Skeletal muscle tissue (tissue), 4 donors: Measurements from ENCODE around the gene CLIP3. TPM values are rescaled to one million over a fixed set of nuclear protein-coding genes. Genes with fewer than 3 reads are reported as not detected.

Experiments
- H3K27ac ChIP-seq: one replicate; pipeline ENCODE4 v1.7.0; 2013; ENCODE audit warnings: mild to moderate bottlenecking, low read depth, low read length, inconsistent platforms
- H3K27me3 ChIP-seq, 3 donors: one replicate each; pipeline ENCODE4 v1.7.0; 2013; ENCODE audit warnings: low read length in 3 of 3; ENCODE audit not compliant: control insufficient read depth in 3 of 3, insufficient read depth in 3 of 3
- H3K36me3 ChIP-seq, 3 donors: one replicate each; pipeline ENCODE4 v1.7.0; 2013; ENCODE audit warnings: low read length in 3 of 3; ENCODE audit not compliant: control insufficient read depth in 3 of 3, insufficient read depth in 3 of 3
- H3K4me1 ChIP-seq, 3 donors: one replicate each; pipeline ENCODE4 v1.7.0; 2013; ENCODE audit warnings: low read length in 3 of 3, mild to moderate bottlenecking in 3 of 3; ENCODE audit not compliant: control insufficient read depth in 3 of 3, insufficient read depth in 3 of 3
- H3K4me3 ChIP-seq, 3 donors: one replicate each; pipeline ENCODE4 v1.7.0; 2013; ENCODE audit warnings: low read length in 3 of 3
- H3K9ac ChIP-seq, 3 donors: one replicate each; pipeline ENCODE4 v1.7.0; 2013; ENCODE audit warnings: low read length in 3 of 3, mild to moderate bottlenecking in 3 of 3, moderate library complexity in 2 of 3, low read depth in 1 of 3
- H3K9me3 ChIP-seq, 3 donors: one replicate each; pipeline ENCODE4 v1.7.0; 2013; ENCODE audit warnings: low read length in 3 of 3; ENCODE audit not compliant: control insufficient read depth in 3 of 3
- total RNA-seq: library from RNA; depleted of rRNA; stranded (reverse); fragments of >200 nt; gene quantifications from one replicate; pipeline ENCODE4 v1.2.3, GENCODE V29; 2014
- donor health status: Osteomylitis.

The CLIP3 gene
- total RNA-seq, 1 donor from 2014 or later, result 1.0 TPM

DNA sequence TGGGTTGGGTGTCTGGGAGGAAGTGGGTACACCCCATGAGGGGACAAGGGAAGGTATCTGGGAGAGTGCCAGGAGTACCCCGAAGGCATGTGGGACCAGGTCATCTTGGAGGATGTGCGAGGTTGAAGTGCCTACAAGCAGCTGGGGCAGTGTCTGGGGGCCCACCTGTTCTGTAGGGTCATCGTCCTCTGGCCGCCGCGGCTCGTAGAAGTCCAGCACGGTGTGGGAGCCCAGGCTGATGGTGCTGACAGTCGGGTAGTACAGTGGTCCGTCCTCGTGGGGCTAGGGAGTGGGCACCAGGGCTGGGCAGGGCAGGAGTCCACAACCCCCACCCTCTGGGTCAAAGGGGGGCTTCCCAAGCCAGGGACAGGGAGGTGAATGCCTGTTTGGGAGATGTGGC, 22.3 kb downstream of the CLIP3 start:
- H3K27me3 ChIP-seq, result peaks cover 0 to 12% (median 10%) of the 10 kb centered on the region in 3 donors
- H3K9ac ChIP-seq, result no peak overlapping the region

DNA sequence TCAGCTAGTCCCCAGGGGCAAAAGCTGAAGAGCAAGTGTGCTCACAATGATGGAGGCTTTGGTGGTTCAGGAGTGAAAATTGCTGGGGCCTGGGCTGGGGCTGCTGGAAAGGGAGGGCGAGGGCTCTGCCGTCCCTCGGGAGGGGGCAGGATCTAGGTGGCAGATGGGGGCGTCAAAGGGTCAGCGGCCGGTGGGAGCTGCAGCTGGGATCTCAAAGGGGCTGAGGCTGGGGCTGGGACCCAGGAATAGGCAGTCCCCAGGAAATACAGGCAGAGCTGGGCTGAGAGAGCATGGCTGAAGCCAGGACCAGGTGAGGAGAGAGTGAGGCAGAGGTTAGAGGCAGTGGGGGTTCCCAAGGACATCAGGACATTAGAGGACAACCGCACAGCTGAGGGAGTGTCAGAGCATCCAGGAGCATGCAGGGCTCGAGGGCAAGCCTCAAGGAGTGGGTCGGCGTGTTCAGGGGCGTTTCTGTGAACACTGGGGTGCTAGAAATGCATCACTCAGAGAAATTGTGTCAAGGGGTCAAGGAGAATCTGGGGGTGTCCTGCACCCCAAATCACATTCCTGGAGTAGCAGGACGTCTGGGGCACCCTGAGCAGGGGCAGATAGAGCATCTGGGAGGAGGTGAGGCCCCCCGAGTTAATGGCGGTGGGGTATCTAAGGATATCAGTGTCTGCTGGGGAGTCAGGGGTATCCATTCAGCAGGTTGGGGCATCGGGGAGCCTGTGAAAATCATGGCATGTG, 22.9 kb downstream of the CLIP3 start:
- Histone ChIP-seq H3K36me3 (peaks cover 0 to 3% (median 0%) of the 10 kb centered on the region in 3 donors), H3K9me3 (no peaks in the 10 kb centered on the region), H3K27me3 (peaks cover 0 to 12% (median 10%) of the 10 kb centered on the region in 3 donors), H3K4me3 (peak overlapping the region; percentile 35 to 50 (median 49)), H3K9ac (peak overlapping the region in 2 of 3 donors; percentile 14 to 64), H3K4me1 (peaks cover 23 to 27% (median 24%) of the 10 kb centered on the region in 3 donors), H3K27ac (no peak overlapping the region)

More for the DNA sequence above, 22.3 kb downstream of the CLIP3 start:
- H3K4me1 ChIP-seq, result peaks cover 25 to 29% (median 26%) of the 10 kb centered on the region in 3 donors
- H3K4me3 ChIP-seq, result no peak overlapping the region
- peaks cover 0 to 3% (median 0%) of the 10 kb centered on the region in 3 donors for H3K36me3 ChIP-seq
- no peaks in the 10 kb centered on the region for H3K9me3 ChIP-seq
- H3K27ac ChIP-seq, result no peak overlapping the region

DNA sequence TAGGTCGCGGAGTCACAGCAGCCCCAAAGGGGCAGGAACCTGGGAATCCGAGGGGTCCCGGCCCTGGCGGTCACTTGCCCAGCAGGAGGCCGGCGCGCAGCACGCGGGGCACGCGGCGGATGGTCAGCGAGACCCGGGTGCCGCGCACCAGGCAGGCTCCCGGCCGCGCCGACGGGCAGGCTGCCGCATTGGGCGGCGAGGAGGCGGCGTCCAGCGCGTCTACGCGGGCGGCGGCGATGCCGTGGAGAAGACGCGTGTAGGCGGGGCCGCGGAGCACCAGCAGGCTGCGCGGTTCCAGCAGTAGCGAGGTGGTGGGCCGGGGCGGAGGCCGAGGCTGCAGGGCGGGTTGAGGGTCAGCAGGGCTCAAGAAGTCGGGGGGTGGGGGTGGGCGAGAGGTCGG, 23.5 kb downstream of the CLIP3 start:
- Histone ChIP-seq H3K36me3 (peaks cover 0 to 3% (median 0%) of the 10 kb centered on the region in 3 donors), H3K9ac (peak overlapping the region in 1 of 3 donors; percentile 64), H3K27me3 (peaks cover 0 to 12% (median 10%) of the 10 kb centered on the region in 3 donors), H3K27ac (no peak overlapping the region), H3K4me1 (peaks cover 18 to 22% (median 20%) of the 10 kb centered on the region in 3 donors), H3K9me3 (no peaks in the 10 kb centered on the region), H3K4me3 (peak overlapping the region; percentile 35 to 50 (median 49))

DNA sequence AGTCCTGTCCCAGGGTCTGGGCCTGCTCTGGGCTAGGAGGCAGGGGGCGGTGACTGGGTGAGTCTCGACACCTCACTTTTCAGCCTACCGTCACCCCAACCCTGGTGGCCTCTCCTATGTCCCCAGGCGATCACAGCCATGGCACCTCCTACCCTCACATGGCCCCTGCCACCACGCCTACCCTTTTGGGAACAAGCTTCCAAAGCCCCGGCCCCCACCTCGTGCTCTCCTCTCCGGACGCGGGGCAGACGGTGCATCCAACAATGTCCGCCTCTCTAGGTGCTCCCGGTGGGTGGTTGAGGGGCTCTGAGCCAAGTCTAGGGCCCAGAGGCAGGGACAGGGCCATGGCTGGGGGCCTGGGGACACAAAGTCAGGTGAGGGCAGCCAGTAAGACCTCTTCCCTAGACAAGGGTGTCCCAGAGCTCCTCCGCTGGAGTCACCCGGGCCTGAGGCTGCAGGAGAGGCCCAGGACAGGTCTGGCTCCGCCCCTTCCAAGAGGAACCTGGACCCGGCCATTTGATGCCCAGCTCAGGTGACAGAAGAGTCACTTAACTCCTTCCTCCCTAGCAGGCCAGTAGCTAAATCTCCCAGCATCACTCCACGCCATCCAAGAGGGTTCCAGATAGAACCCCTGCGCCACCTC, 24.2 kb downstream of the CLIP3 start, which contains the start of gene SYNE4:
Gene SYNE4 (minus strand): TSS at position 478 of the 643 bp plus-strand sequence. CDS start 132 bp downstream, at position 346.
- Histone ChIP-seq H3K9ac (peak within 1 kb of the TSS; percentile 10 to 64 (median 14)), H3K27ac (no peak within 1 kb of the TSS), H3K4me1 (peaks cover 15 to 17% (median 15%) of the 10 kb centered on the region in 3 donors)

DNA sequence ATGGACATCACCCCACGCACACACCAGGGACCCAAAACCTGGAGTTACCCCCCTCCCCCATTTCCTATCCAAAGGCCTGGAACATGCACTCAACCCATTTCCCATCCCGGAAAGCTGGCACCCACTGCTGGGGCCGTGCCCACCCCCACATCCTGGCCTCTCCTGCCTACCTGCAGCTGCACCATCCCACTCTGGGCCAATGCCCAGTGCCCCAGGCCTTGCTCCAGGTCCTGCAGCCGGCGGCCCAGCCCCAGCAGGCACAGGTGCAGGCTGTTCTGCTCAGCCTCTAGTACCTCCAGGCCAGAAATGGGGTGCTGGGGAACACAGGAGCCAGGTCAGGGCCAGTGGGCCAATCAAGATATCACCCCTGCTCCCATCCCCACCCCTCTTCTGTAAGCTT, 25.7 kb downstream of the CLIP3 start:
- H3K27me3 ChIP-seq, result peaks cover 0 to 12% (median 10%) of the 10 kb centered on the region in 3 donors
- H3K36me3 ChIP-seq, result peaks cover 0 to 4% (median 3%) of the 10 kb centered on the region in 3 donors
- H3K4me3 ChIP-seq, result no peak overlapping the region
- H3K4me1 ChIP-seq, result peaks cover 11% of the 10 kb centered on the region in 3 donors
- H3K9ac ChIP-seq, result no peak overlapping the region
- H3K9me3 ChIP-seq, result no peaks in the 10 kb centered on the region
- no peak overlapping the region for H3K27ac ChIP-seq

More for the DNA sequence above, 24.2 kb downstream of the CLIP3 start, which contains the start of gene SYNE4:
- Histone ChIP-seq H3K36me3 (peaks cover 0 to 3% (median under 1%) of the 10 kb centered on the region in 3 donors), H3K4me3 (peak within 1 kb of the TSS; percentile 35 to 50 (median 49)), H3K9me3 (no peaks in the 10 kb centered on the region), H3K27me3 (peaks cover 0 to 12% (median 10%) of the 10 kb centered on the region in 3 donors)

DNA sequence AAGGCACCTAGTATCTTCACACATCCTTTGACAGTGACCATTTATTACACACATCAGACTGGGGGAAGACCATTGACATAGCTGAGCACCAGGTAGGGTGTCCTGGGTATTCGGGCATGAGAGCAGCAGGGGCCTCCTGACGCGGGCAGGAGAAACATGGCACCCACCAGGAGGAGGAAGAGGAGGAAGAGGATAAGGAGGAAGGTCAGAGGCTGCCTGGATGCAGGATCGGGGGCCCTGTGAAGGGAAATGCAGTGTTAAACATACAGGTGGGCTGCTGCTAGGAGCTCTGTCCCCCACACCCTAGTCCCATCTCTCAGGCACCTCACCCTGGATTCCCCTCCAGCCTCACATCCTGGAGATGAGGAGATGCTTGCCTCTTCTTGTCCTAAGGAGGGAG, 29.4 kb downstream of the CLIP3 start:
- Histone ChIP-seq H3K9ac (no peak overlapping the region), H3K4me3 (no peak overlapping the region), H3K4me1 (peaks cover 2 to 6% (median 2%) of the 10 kb centered on the region in 3 donors), H3K36me3 (peaks cover 4 to 9% (median 7%) of the 10 kb centered on the region in 3 donors), H3K27ac (no peak overlapping the region), H3K9me3 (no peaks in the 10 kb centered on the region), H3K27me3 (no peaks in the 10 kb centered on the region)

DNA sequence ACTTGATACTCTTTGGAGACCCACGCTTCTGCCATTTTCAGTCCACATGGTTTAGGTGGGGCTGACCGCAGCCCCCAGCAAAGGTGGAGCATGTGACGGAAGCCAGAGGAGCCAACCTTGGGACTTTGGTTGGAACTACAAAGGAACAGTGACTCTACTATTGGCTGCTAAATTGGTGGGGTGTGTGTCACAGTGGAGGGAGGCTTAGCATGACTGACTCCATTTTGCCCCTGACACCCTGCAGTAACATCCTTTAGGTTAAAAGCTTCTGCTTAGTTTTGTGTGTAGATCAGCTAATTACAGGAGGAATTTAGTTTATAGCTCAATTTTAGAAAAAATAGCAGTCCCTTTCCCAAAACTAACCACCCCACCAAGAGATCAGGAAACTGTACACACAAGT, 31.1 kb downstream of the CLIP3 start:
- no peak overlapping the region for H3K27ac ChIP-seq
- H3K4me1 ChIP-seq, result peaks cover 4 to 10% (median 5%) of the 10 kb centered on the region in 3 donors
- no peaks in the 10 kb centered on the region for H3K27me3 ChIP-seq
- no peak overlapping the region for H3K4me3 ChIP-seq
- no peaks in the 10 kb centered on the region for H3K9me3 ChIP-seq
- peaks cover 4 to 11% (median 10%) of the 10 kb centered on the region in 3 donors for H3K36me3 ChIP-seq
- no peak overlapping the region for H3K9ac ChIP-seq

DNA sequence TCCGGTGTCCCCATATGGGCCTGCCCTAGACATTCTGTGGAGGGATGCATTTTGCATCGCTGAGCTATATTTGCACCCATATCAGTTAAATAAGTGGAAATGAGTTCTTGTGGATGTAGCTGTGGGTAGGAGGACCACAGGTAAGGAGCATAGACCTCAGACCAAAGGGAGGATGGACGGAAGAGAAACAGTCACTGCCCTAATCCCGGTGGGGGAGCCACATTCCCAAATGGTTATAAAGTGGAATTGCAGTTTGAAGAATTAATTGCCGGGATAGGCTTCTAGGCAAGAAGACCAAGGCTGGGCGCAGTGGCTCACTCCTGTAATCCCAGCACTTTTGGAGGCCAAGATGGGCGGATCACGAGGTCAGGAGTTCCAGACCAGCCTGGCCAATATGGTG, 35.9 kb downstream of the CLIP3 start:
- peak overlapping the region; percentile 70 for H3K27ac ChIP-seq
- peak overlapping the region in 1 of 3 donors; percentile 93 for H3K4me3 ChIP-seq

DNA sequence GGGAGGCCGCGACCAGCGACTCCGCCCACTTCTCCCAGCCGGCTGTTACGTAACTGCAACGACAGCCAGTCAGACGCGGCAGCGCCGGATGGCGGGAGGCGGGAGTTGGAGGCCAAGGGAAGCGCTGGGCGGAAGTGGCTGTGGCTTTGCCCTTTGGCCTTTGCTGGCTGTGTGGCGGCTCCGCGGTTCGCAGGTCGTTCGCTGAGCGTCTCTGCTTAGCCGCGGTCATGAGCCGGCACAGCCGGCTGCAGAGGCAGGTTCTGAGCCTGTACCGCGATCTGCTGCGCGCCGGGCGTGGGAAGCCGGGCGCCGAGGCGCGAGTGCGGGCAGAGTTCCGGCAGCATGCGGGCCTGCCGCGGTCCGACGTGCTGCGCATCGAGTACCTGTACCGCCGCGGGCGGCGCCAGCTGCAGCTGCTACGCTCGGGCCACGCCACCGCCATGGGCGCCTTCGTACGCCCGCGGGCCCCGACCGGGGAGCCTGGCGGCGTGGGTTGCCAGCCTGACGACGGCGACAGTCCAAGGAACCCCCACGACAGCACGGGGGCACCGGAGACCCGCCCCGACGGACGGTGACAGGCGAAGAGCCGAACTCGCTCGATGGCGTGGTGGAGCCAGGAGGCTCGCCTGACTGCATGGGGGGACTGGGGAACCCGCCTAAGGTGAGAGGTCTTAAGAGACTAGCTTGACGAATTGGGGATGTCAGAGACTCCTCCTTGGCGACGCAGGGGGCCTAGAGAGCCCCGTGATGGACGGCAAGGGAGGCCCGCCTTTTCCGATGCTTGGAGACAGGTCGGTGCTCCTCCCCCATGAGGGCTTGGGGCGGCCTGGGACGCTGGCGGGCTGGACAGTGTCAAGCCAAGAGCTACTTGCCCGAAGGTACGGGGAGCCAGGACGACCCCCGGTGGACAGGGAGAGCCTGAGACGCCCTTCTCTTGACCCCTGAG, 37.4 kb downstream of the CLIP3 start, which contains the start of gene SDHAF1:
Gene SDHAF1 (plus strand): TSS at position 141 of the 946 bp plus-strand sequence. CDS start 87 bp downstream, at position 228.
- Histone ChIP-seq H3K9ac (peak within 1 kb of the TSS; percentile 92 to 95 (median 92)), H3K4me1 (peaks cover 20 to 31% (median 22%) of the 10 kb centered on the region in 3 donors), H3K36me3 (peaks cover 0 to 11% (median 1%) of the 10 kb centered on the region in 3 donors), H3K27me3 (no peaks in the 10 kb centered on the region), H3K9me3 (no peaks in the 10 kb centered on the region), H3K4me3 (peak within 1 kb of the TSS; percentile 93 to 96 (median 95)), H3K27ac (peak within 1 kb of the TSS; percentile 70)

More for the DNA sequence above, 35.9 kb downstream of the CLIP3 start:
- no peaks in the 10 kb centered on the region for H3K9me3 ChIP-seq
- H3K9ac ChIP-seq, result peak overlapping the region; percentile 25 to 92 (median 92)
- H3K27me3 ChIP-seq, result no peaks in the 10 kb centered on the region
- H3K4me1 ChIP-seq, result peaks cover 20 to 31% (median 22%) of the 10 kb centered on the region in 3 donors
- peaks cover 0 to 11% (median 7%) of the 10 kb centered on the region in 3 donors for H3K36me3 ChIP-seq
